Psoas muscle (tissue), 8 donors: Measurements from ENCODE around the gene CFAP65. TPM values are rescaled to one million over a fixed set of nuclear protein-coding genes. Genes with fewer than 3 reads are reported as not detected.

ENCODE experiments used
- ATAC-seq, 4 donors: fragments of 200-7000 bp; cut with Tn5 transposase; one replicate each; pipeline ENCODE4 v1.9.1; 2020; ENCODE audit warnings: moderate library complexity in 3 of 4, mild to moderate bottlenecking in 2 of 4
- DNase-seq, 2 donors: peaks; one replicate each; pipeline ENCODE4 v3.0.0-alpha.2; 2020
- H3K27ac ChIP-seq: fragments of 200-600 bp; one replicate; pipeline ENCODE4 v1.8.0; 2022
- H3K27me3 ChIP-seq, 3 donors: fragments of 200-600 bp in 1 of 3; one replicate each; pipeline versions ENCODE4 v1.6.1 to v1.8.0; 2013 to 2022; ENCODE audit warnings: low read length in 2 of 3, mild to moderate bottlenecking in 2 of 3, moderate library complexity in 1 of 3; ENCODE audit not compliant: insufficient read depth in 3 of 3
- H3K36me3 ChIP-seq, 2 donors: fragments of 200-600 bp in 1 of 2; one replicate each; pipeline versions ENCODE4 v1.6.1 to v1.8.0; 2013 to 2022; ENCODE audit warnings: low read depth in 1 of 2, mild to moderate bottlenecking in 1 of 2, moderate library complexity in 1 of 2; ENCODE audit not compliant: insufficient read depth in 1 of 2
- H3K4me1 ChIP-seq: fragments of 200-600 bp; one replicate; pipeline ENCODE4 v1.8.0; 2022
- H3K4me3 ChIP-seq: fragments of 200-600 bp; one replicate; pipeline ENCODE4 v1.8.0; 2022; ENCODE audit warnings: mild to moderate bottlenecking
- H3K9me3 ChIP-seq: fragments of 200-600 bp; one replicate; pipeline ENCODE4 v1.8.0; 2022
- WGBS, 3 donors: extraction: QIAGEN DNeasy Blood & Tissue Kit; methylation state at CpG; one replicate each; pipeline versions ENCODE4 v1.1.6 to v1.1.7; 2013; 5-methylcytosine and 5-hydroxymethylcytosine counted together
- intact Hi-C, 2 donors: fragments of 100-400 bp; cut with DNase I; formaldehyde crosslinking; loops; one replicate each; pipeline versions ENCODE4 v1.11.0 to v1.14.2; 2022
- polyA plus RNA-seq, 3 donors: library from polyadenylated mRNA; stranded (reverse); fragments of 200-250 nt; gene quantifications; one replicate each; pipeline ENCODE4 v1.2.3, GENCODE V29; 2013
- total RNA-seq, 4 donors: library from RNA; stranded (reverse); fragmentation: NEBNext Ultra II Directional in 2 of 4; extraction: Animal tissue kit (Norgen Biotek cat#: 25700) in 2 of 4; gene quantifications; one replicate each; pipeline versions ENCODE4 v1.2.1 to v1.2.4, GENCODE V29; 2021 to 2023
- TF ChIP-seq, protein P1 (sequence below): fragments of 200-600 bp; IDR thresholded peaks from one replicate; pipeline ENCODE4 v1.8.0; 2022; ENCODE audit warnings: antibody characterized with exemption
- donor health status: healthy with polysubstance abuse.
- donor health status: DM: no; HTN: no; CAD: no; lungs with moderate emphysema.
- donor health status: Bipolar disorder and iron deficiency.
- donor health status: healthy.
- donor health status: DM: yes; HTN: yes; CAD: no.
- donor health status: DM: no; HTN: no; CAD: no.
- donor health status: DM: no; HTN: no; CAD: no.
- donor health status: DM: yes; HTN: yes; CAD: no.

Gene CFAP65
- total and polyA plus RNA-seq, 7 donors, result not detected

DNA sequence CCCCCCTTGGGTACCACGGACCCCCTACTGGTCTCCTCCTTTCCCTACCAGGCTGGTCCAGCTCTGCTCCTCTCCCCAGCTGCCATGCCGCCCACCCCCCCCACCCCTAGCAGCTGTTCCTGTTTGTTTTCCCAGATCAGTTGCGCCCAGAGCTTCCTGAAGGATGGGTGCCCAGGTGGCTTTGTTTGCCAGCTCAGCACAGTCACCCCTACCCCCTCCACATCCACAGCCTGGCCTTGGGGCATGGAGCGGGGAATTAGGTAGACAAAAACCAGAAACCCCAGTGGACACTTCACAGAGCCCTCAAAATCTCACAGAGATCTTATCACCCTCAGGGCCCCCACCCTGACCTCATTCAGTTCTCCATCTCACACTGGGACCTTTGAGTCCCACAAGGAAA, 44.4 kb downstream of the CFAP65 start:
- Histone ChIP-seq H3K9me3 (no peaks in the 10 kb centered on the region), H3K4me3 (no peak overlapping the region), H3K36me3 (no peaks in the 10 kb centered on the region), H3K4me1 (peaks cover 15% of the 10 kb centered on the region), H3K27ac (no peak overlapping the region), H3K27me3 (peaks cover 0 to 79% (median 44%) of the 10 kb centered on the region in 3 donors)
- 23 to 25% (median 24%) methylated on average over 4 of the region's 4 CpGs for WGBS, 3 donors
- DNase-seq (no peak), ATAC-seq (peak in 1 of 4 donors; percentile 19)
- intact Hi-C loops, result no loop called here
- TF ChIP-seq, protein P1, sequence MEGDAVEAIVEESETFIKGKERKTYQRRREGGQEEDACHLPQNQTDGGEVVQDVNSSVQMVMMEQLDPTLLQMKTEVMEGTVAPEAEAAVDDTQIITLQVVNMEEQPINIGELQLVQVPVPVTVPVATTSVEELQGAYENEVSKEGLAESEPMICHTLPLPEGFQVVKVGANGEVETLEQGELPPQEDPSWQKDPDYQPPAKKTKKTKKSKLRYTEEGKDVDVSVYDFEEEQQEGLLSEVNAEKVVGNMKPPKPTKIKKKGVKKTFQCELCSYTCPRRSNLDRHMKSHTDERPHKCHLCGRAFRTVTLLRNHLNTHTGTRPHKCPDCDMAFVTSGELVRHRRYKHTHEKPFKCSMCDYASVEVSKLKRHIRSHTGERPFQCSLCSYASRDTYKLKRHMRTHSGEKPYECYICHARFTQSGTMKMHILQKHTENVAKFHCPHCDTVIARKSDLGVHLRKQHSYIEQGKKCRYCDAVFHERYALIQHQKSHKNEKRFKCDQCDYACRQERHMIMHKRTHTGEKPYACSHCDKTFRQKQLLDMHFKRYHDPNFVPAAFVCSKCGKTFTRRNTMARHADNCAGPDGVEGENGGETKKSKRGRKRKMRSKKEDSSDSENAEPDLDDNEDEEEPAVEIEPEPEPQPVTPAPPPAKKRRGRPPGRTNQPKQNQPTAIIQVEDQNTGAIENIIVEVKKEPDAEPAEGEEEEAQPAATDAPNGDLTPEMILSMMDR, result no peak

DNA sequence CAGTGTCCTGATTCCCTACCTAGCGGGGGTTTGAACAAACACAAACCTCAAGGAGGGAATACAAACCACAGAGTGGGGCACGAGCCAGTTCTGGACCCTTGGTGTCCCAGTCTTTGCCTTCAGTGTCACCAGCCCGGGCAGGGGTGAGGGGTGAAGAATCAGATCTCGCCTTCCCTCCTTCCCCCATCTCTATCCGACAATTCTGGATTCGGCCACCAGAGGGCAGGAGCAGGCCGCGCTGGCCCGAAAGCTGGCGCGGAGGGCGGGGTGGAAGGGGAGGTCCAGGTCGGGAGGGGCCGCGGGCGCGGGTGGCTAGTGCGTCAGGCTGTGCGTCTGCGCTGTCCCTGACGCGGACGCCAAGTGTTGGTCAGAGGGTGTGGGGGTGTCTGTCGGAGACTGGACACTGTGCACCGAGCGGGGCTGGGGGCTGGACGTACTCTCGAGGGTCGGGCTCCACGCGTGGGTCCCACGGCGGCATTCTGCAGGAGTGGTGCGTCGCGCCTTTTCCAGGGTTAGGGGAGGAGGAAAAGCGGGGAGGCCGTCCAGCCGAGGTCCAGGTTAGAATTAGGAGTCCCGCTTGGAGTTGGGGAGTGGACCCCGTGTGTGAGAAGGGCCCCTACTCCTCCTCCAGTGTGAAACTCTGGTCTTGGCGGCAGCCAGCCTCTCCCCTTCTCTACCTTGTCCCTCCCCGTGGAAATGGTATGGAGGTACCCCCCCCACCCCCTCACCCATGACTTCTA, 45.2 kb downstream of the CFAP65 start:
- TF ChIP-seq, protein P1, result peak; percentile 85
- H3K36me3 ChIP-seq, result no peaks in the 10 kb centered on the region
- peaks cover 15% of the 10 kb centered on the region for H3K4me1 ChIP-seq
- DNase-seq (peak; percentile 90 to 94), ATAC-seq (peak; percentile 91 to 97 (median 94))
- 1 to 4% (median 3%) methylated on average over 35 to 43 of the region's 43 CpGs for WGBS, 3 donors
- H3K9me3 ChIP-seq, result no peaks in the 10 kb centered on the region
- peaks cover 0 to 79% (median 45%) of the 10 kb centered on the region in 3 donors for H3K27me3 ChIP-seq
- intact Hi-C loops, result no loop called here
- peak overlapping the region; percentile 51 for H3K4me3 ChIP-seq
- no peak overlapping the region for H3K27ac ChIP-seq

DNA sequence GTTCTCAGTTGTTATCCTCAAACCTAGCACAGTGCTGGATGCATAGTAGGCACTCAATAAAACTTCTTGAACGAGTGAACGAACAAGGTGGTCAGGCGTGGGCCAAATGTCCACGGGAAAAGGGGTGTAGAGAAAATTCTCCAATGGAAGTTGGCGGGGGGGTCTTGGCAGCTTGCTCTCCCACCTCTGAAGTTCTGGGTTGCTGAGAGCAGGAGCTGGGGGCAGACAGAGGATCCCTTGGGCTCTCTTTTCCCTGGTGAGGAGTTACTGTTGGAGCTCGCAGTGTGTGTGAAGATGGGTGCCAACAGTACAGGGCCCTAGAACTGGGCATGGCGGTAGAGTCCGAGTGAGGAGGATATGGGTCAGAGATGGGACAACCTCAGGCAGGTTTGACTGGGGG, 45.8 kb downstream of the CFAP65 start:
- TF ChIP-seq, protein P1, result no peak
- intact Hi-C loops, result no loop called here
- peaks cover 15% of the 10 kb centered on the region for H3K4me1 ChIP-seq
- peaks cover 0 to 79% (median 45%) of the 10 kb centered on the region in 3 donors for H3K27me3 ChIP-seq
- 22 to 27% (median 27%) methylated on average over 8 of the region's 8 CpGs for WGBS, 3 donors
- H3K27ac ChIP-seq, result no peak overlapping the region
- H3K4me3 ChIP-seq, result no peak overlapping the region
- DNase-seq, result no peak
- H3K36me3 ChIP-seq, result no peaks in the 10 kb centered on the region
- peak in 1 of 4 donors; percentile 5 for ATAC-seq
- no peaks in the 10 kb centered on the region for H3K9me3 ChIP-seq

DNA sequence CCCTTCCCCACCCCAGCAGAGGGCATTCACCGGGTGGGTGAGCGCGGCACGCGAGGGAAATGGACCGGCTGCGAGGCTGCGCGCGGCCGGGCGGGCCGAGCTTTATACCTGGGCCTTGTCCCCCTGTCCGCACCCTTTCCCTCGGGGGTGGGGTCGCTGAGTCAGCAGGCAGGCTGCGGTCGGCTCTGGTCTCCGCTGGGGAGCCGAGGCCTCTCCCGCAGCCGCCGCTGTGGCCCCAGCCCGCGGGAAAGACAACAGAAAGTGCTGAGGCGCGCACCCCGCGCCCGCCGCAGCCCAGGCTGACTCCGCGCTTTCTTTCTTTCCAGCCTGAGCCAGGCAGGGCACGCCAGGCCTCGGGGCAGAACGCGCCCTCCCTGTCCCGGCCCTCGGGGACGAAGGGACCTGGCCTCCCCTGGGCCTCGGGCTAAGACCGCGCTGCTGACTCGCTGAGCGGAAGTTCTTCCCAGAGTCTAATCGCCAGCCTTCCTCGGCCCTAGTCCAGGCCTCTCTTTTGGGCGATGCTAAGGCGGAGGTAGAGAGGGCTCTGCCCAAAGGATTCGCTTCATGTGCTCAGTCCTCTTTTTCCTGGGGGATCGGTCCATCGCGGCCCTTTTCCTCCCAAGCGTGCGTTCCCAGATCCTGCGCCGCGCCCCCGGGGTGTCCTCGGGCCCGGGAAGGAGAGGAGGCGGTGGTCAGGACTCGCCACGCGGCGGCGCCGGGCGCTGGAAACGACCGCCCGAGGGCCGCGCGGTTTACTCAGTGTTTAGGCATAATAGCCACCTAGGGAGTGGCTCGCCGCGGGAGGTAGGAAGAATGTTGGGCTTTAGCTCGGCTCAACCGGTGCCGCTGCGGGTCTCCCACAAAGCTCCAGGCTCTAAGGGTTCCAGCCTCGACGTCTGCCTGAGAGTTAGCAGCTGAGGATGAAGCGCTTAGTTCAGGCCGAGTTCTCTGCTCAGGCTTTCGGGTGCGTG, 47.7 kb downstream of the CFAP65 start, which contains the start of gene CRYBA2:
CRYBA2 (minus strand) TSS at position 78 of the 971 bp plus-strand sequence. CDS start 246 bp downstream, outside the sequence.
- peaks cover 0 to 84% (median 50%) of the 10 kb centered on the region in 3 donors for H3K27me3 ChIP-seq

More for the DNA sequence above, 47.7 kb downstream of the CFAP65 start, which contains the start of gene CRYBA2:
- ATAC-seq (peak in 3 of 4 donors; percentile 8 to 24 (median 19)), DNase-seq (peak in 1 of 2 donors; percentile 50)
- TF ChIP-seq, protein P1, result no peak
- Histone ChIP-seq H3K9me3 (no peaks in the 10 kb centered on the region), H3K4me1 (peaks cover 15% of the 10 kb centered on the region), H3K4me3 (peak within 1 kb of the TSS; percentile 63), H3K36me3 (no peaks in the 10 kb centered on the region), H3K27ac (no peak within 1 kb of the TSS)
- 2 to 3% (median 2%) methylated on average over 78 to 88 of the region's 88 CpGs for WGBS, 3 donors
- intact Hi-C loops, result no loop called here
